H1 (cell line): Measurements from ENCODE around the gene ABCC4. TPM values are rescaled to one million over a fixed set of nuclear protein-coding genes. Genes with fewer than 3 reads are reported as not detected.

Experiments
- CTCF ChIA-PET: fragments of 300-600 bp; sonication (Branson Sonifier 250); formaldehyde crosslinking; loops from one replicate; lab custom pipeline; 2021; ENCODE audit not compliant: partially characterized antibody; lab: Charles Lee
- POLR2A ChIA-PET: fragments of 300-600 bp; sonication (Branson Sonifier 250); formaldehyde crosslinking; loops from one replicate; lab custom pipeline; 2021; ENCODE audit warnings: inconsistent platforms; ENCODE audit not compliant: partially characterized antibody; lab: Charles Lee
- DNase-seq, 2 experiments: peaks; one replicate each; pipeline versions ENCODE4 v3.0.0 to v3.0.0-alpha.2; 2010 to 2022; ENCODE audit warnings: low spot score in 2 of 2, low read depth in 1 of 2, mixed read lengths in 1 of 2
- FAIRE-seq: peaks from 2 replicates; lab custom pipeline; 2011; peaks lifted over from hg19 to GRCh38; lab: Jason Lieb, UNC
- H2AFZ ChIP-seq: 2 replicates; pipeline ENCODE4 v1.8.1; 2012; ENCODE audit warnings: low read length, inconsistent platforms
- H2AK5ac ChIP-seq: 2 replicates; pipeline ENCODE4 v1.6.1; 2013; ENCODE audit warnings: low read depth, low read length
- H2BK120ac ChIP-seq: replicated peaks from 2 replicates; pipeline ENCODE3; 2013; ENCODE audit warnings: low read depth, low read length, inconsistent platforms
- H2BK12ac ChIP-seq: 2 replicates; pipeline ENCODE4 v1.6.1; 2013; ENCODE audit warnings: low read depth, low read length
- H2BK15ac ChIP-seq: 2 replicates; pipeline ENCODE4 v1.6.1; 2013; ENCODE audit warnings: low read length
- H2BK20ac ChIP-seq: 2 replicates; pipeline ENCODE4 v1.6.1; 2013; ENCODE audit warnings: low read length
- H2BK5ac ChIP-seq: 2 replicates; pipeline ENCODE4 v1.6.1; 2013; ENCODE audit warnings: low read depth, low read length
- H3K14ac ChIP-seq: 2 replicates; pipeline ENCODE4 v1.6.1; 2013; ENCODE audit warnings: inconsistent platforms; ENCODE audit not compliant: insufficient read length
- H3K18ac ChIP-seq: 2 replicates; pipeline ENCODE4 v1.6.1; 2013; ENCODE audit warnings: low read length; ENCODE audit errors: extremely low read depth
- H3K23ac ChIP-seq: 2 replicates; pipeline ENCODE4 v1.6.1; 2013; ENCODE audit warnings: inconsistent platforms; ENCODE audit not compliant: insufficient read length
- H3K23me2 ChIP-seq: 2 replicates; pipeline ENCODE4 v1.6.1; 2013; ENCODE audit warnings: low read depth, low read length
- H3K27ac ChIP-seq: 2 replicates; pipeline ENCODE4 v1.6.1; 2011; ENCODE audit warnings: low read depth, low read length, inconsistent platforms
- H3K27me3 ChIP-seq, 4 experiments: replicated peaks in 1 of 4; 1 replicate in 1 of 4; 2 replicates in 3 of 4; pipeline versions ENCODE4 v1.6.1 to v1.8.1; 2011 to 2013; ENCODE audit warnings: low read length in 3 of 4, mild to moderate bottlenecking in 3 of 4, inconsistent platforms in 2 of 4, mixed read lengths in 2 of 4, moderate library complexity in 1 of 4; ENCODE audit not compliant: control insufficient read depth in 3 of 4, insufficient read depth in 3 of 4; ENCODE audit errors: extremely low read depth in 1 of 4
- H3K36me3 ChIP-seq, 4 experiments: 2 replicates each; pipeline versions ENCODE4 v1.6.1 to v1.8.1; 2011 to 2013; ENCODE audit warnings: mild to moderate bottlenecking in 4 of 4, low read length in 3 of 4, moderate library complexity in 2 of 4, control low read depth in 1 of 4, inconsistent platforms in 1 of 4; ENCODE audit not compliant: insufficient read depth in 4 of 4, control insufficient read depth in 2 of 4
- H3K4ac ChIP-seq: replicated peaks from 2 replicates; pipeline ENCODE3; 2013; ENCODE audit warnings: low read length, low read depth, mixed read lengths, inconsistent platforms; ENCODE audit not compliant: insufficient read length
- H3K4me1 ChIP-seq, 4 experiments: replicated peaks in 1 of 4; 1 replicate in 1 of 4; 2 replicates in 3 of 4; pipeline versions ENCODE4 v1.6.1 to v1.8.1; 2011 to 2013; ENCODE audit warnings: low read length in 3 of 4, inconsistent platforms in 2 of 4, mixed read lengths in 1 of 4; ENCODE audit not compliant: insufficient read depth in 4 of 4, control insufficient read depth in 3 of 4
- H3K4me2 ChIP-seq, 2 experiments: 2 replicates each; pipeline versions ENCODE4 v1.6.1 to v1.8.1; 2011 to 2013; ENCODE audit warnings: low read depth in 2 of 2, low read length in 2 of 2, control low read depth in 1 of 2, inconsistent platforms in 1 of 2, mild to moderate bottlenecking in 1 of 2; ENCODE audit not compliant: insufficient read depth in 1 of 2
- H3K4me3 ChIP-seq, 4 experiments: fragments of 200-600, 300-600 bp in 1 of 4; sonication (generic), shearing (Covaris generic), sonication (Bioruptor Twin) in 1 of 4; 2 replicates each; pipeline versions ENCODE4 v1.5.1 to v1.8.1; 2011 to 2016; ENCODE audit warnings: low read length in 4 of 4, low read depth in 3 of 4, control low read depth in 2 of 4, inconsistent platforms in 2 of 4, mild to moderate bottlenecking in 2 of 4, mixed read lengths in 1 of 4, moderate library complexity in 1 of 4; ENCODE audit not compliant: insufficient read depth in 2 of 4; ENCODE audit errors: extremely low read depth in 1 of 4
- H3K56ac ChIP-seq: replicated peaks from 2 replicates; pipeline ENCODE3; 2013; ENCODE audit warnings: low read depth, mild to moderate bottlenecking, mixed read lengths, low read length, inconsistent platforms; ENCODE audit not compliant: insufficient read length
- H3K79me1 ChIP-seq: 2 replicates; pipeline ENCODE4 v1.6.1; 2013; ENCODE audit warnings: low read depth, low read length, control low read depth
- H3K79me2 ChIP-seq, 2 experiments: 2 replicates each; pipeline versions ENCODE4 v1.6.1 to v1.8.1; 2012 to 2013; ENCODE audit warnings: low read length in 2 of 2, mild to moderate bottlenecking in 2 of 2, inconsistent platforms in 1 of 2; ENCODE audit not compliant: insufficient read depth in 2 of 2, control insufficient read depth in 1 of 2
- H3K9ac ChIP-seq, 4 experiments: replicated peaks in 1 of 4; 1 replicate in 1 of 4; 2 replicates in 3 of 4; pipeline versions ENCODE4 v1.6.1 to v1.8.1; 2011 to 2013; ENCODE audit warnings: low read depth in 3 of 4, low read length in 3 of 4, control low read depth in 2 of 4, mild to moderate bottlenecking in 2 of 4, moderate library complexity in 2 of 4, inconsistent platforms in 1 of 4; ENCODE audit errors: extremely low read depth in 1 of 4
- H3K9me3 ChIP-seq, 2 experiments: 2 replicates each; pipeline versions ENCODE4 v1.6.1 to v1.8.1; 2012 to 2013; ENCODE audit warnings: mild to moderate bottlenecking in 2 of 2, moderate library complexity in 2 of 2, control low read depth in 1 of 2, inconsistent platforms in 1 of 2, low read depth in 1 of 2, low read length in 1 of 2, mixed read lengths in 1 of 2; ENCODE audit not compliant: insufficient read depth in 2 of 2
- H4K20me1 ChIP-seq, 2 experiments: replicated peaks in 1 of 2; 2 replicates each; pipeline versions ENCODE3 to v1.8.1; 2011 to 2013; ENCODE audit warnings: inconsistent platforms in 2 of 2, low read length in 2 of 2, mild to moderate bottlenecking in 1 of 2; ENCODE audit not compliant: insufficient read depth in 2 of 2, control insufficient read depth in 1 of 2
- H4K5ac ChIP-seq: 2 replicates; pipeline ENCODE4 v1.6.1; 2013; ENCODE audit warnings: low read length, low read depth, mixed read lengths, inconsistent platforms; ENCODE audit not compliant: insufficient read length
- H4K8ac ChIP-seq: 2 replicates; pipeline ENCODE4 v1.8.0; 2013; ENCODE audit warnings: mild to moderate bottlenecking, moderate library complexity, low read length, inconsistent platforms; ENCODE audit not compliant: insufficient read depth; ENCODE audit errors: extremely low read depth
- H4K91ac ChIP-seq: replicated peaks from 2 replicates; pipeline ENCODE3; 2013; ENCODE audit warnings: low read length, mixed read lengths, inconsistent platforms; ENCODE audit not compliant: insufficient read length
- BACH1 ChIP-seq: IDR thresholded peaks from 2 replicates; pipeline ENCODE4 v1.6.1; 2012; ENCODE audit warnings: low read length, improper control_type of control experiment
- CBX8 ChIP-seq: fragments of 300-800, 300-1000 bp; sonication (generic); IDR thresholded peaks from 2 replicates; pipeline ENCODE4 v1.7.1; 2016; ENCODE audit warnings: low read depth, low read length, borderline replicate concordance
- EZH2 ChIP-seq: fragments of 200-600 bp; sonication (generic); IDR thresholded peaks from 2 replicates; pipeline ENCODE4 v1.7.1; 2012; ENCODE audit warnings: low read depth, mild to moderate bottlenecking, moderate library complexity, low read length, inconsistent platforms; ENCODE audit not compliant: severe bottlenecking
- JUN ChIP-seq: IDR thresholded peaks from 2 replicates; pipeline ENCODE4 v1.6.1; 2011; ENCODE audit warnings: low read depth, mild to moderate bottlenecking, improper control_type of control experiment, low read length
- POU5F1 ChIP-seq: IDR thresholded peaks from 2 replicates; pipeline ENCODE4 v1.6.1; 2011; ENCODE audit warnings: low read depth, mild to moderate bottlenecking, low read length, moderate library complexity
- RFX5 ChIP-seq: IDR thresholded peaks from 2 replicates; pipeline ENCODE4 v1.6.1; 2011; ENCODE audit warnings: low read depth, low read length, improper control_type of control experiment, borderline replicate concordance
- SAP30 ChIP-seq: fragments of 300-600 bp; sonication (generic); IDR thresholded peaks from 2 replicates; pipeline ENCODE4 v1.7.1; 2012; ENCODE audit warnings: low read length, moderate library complexity, mild to moderate bottlenecking, inconsistent platforms; ENCODE audit not compliant: insufficient read depth, insufficient replicate concordance
- SIX5 ChIP-seq: IDR thresholded peaks from 2 replicates; pipeline ENCODE4 v1.6.1; 2011; ENCODE audit warnings: mild to moderate bottlenecking, low read depth, low read length
- SP2 ChIP-seq: IDR thresholded peaks from 2 replicates; pipeline ENCODE4 v1.6.1; 2012; ENCODE audit warnings: mild to moderate bottlenecking, low read length, inconsistent platforms
- SRF ChIP-seq: IDR thresholded peaks from 2 replicates; pipeline ENCODE4 v1.6.1; 2011; ENCODE audit warnings: mild to moderate bottlenecking, low read depth, low read length, moderate library complexity
- TAF1 ChIP-seq: IDR thresholded peaks from 2 replicates; pipeline ENCODE4 v1.6.1; 2011; ENCODE audit warnings: mild to moderate bottlenecking, low read depth, low read length
- TBP ChIP-seq: IDR thresholded peaks from 2 replicates; pipeline ENCODE4 v1.6.1; 2011; ENCODE audit warnings: low read depth, low read length, improper control_type of control experiment
- TEAD4 ChIP-seq: IDR thresholded peaks from 2 replicates; pipeline ENCODE4 v1.6.1; 2012; ENCODE audit warnings: low read depth, low read length, inconsistent platforms, mixed read lengths
- ZNF274 ChIP-seq: IDR thresholded peaks from 2 replicates; pipeline ENCODE4 v1.7.0; 2012; ENCODE audit warnings: low read length, borderline replicate concordance; ENCODE audit errors: extremely low read depth
- WGBS, 2 experiments: shearing (Covaris generic) in 1 of 2; methylation state at CpG; one replicate each; pipeline versions ENCODE4 v1.1.6 to v1.1.7; 2013 to 2015; ENCODE audit warnings: low lambda C conversion rate in 2 of 2, mixed read lengths in 2 of 2, inconsistent platforms in 1 of 2, low coverage in 1 of 2, missing lambda C conversion rate in 1 of 2; ENCODE audit not compliant: insufficient replicate concordance in 2 of 2, insufficient coverage in 1 of 2, insufficient read length in 1 of 2; ENCODE audit errors: extremely low coverage in 1 of 2, missing lambda C conversion rate in 1 of 2; 5-methylcytosine and 5-hydroxymethylcytosine counted together
- polyA plus RNA-seq, 7 experiments: library from polyadenylated mRNA; depleted of rRNA in 3 of 7; stranded (reverse) in 5 of 7; unstranded in 2 of 7; fragments of >200 nt in 5 of 7; fragments of 200-250 nt in 2 of 7; gene quantifications; 1 replicate in 5 of 7; 2 replicates in 1 of 7; 4 replicates in 1 of 7; pipeline versions ENCODE4 v1.2.1 to v1.2.3, GENCODE V29; 2011 to 2013; ENCODE audit warnings: missing spikeins in 2 of 7, mixed read lengths in 2 of 7
- total RNA-seq: library from RNA; stranded (reverse); fragmentation: NEBNext Ultra II Directional; extraction: Animal tissue kit (Norgen Biotek cat#: 25700); gene quantifications from 2 replicates; pipeline ENCODE4 v1.2.1, GENCODE V29; 2021
- TF ChIP-seq, protein P1 (sequence below): IDR thresholded peaks from 2 replicates; pipeline ENCODE4 v1.6.1; 2011; ENCODE audit warnings: low read depth, mild to moderate bottlenecking, low read length; ENCODE audit not compliant: insufficient read depth

ABCC4 gene
- total and polyA plus RNA-seq, 2 of the 8 experiments (the other 6 are each of a cell fraction or from before 2014, with no cell fraction given): 4.0 to 14.1 TPM

DNA sequence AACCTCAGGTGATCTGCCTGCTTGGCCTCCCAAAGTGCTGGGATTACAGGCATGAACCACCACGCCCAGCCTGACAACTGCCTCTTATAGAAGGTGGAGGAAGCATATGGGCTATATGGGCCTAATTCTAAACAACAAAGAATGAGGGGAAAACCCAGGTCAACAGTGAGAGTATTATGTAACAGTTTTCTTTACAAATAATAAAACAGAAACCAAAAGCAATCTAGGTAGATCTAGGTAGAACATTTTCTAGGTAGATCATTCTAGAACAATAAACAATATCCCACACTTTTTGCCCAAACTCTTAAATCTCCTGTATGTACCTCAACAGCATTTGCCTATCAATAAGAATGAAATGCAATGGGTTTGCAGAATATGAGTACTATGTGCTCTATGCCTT, 267.4 kb downstream of the ABCC4 start:
- WGBS, 2 experiments: 100% methylated on average over 1 of the region's 1 CpG; no CpG with 5 or more reads in 1 of the 2 experiments
- Histone ChIP-seq H3K4ac (no peak overlapping the region), H3K18ac (no peak overlapping the region), H3K27me3 (no peaks in the 10 kb centered on the region), H4K8ac (no peak overlapping the region), H2BK5ac (no peak overlapping the region), H3K27ac (no peak overlapping the region), H3K36me3 (no peaks in the 10 kb centered on the region), H2BK120ac (no peak overlapping the region), H3K79me1 (no peaks in the 10 kb centered on the region), H2BK15ac (no peak overlapping the region), H3K56ac (no peak overlapping the region), H4K91ac (no peak overlapping the region), H2AFZ (no peak overlapping the region), H3K14ac (no peak overlapping the region), H2BK12ac (no peak overlapping the region), H2BK20ac (no peak overlapping the region), H3K4me3 (no peak overlapping the region), H3K4me1 (no peaks in the 10 kb centered on the region), H4K20me1 (no peaks in the 10 kb centered on the region), H3K79me2 (no peaks in the 10 kb centered on the region), H3K9ac (no peak overlapping the region), H2AK5ac (no peak overlapping the region), H3K4me2 (no peak overlapping the region), H3K23me2 (no peaks in the 10 kb centered on the region), H3K23ac (no peak overlapping the region), H3K9me3 (no peaks in the 10 kb centered on the region), H4K5ac (no peak overlapping the region)
- DNase-seq (no peak), FAIRE-seq (no peak)
- ChIA-PET CTCF (interaction anchor here (0.6 kb wide), 1 partner anchor 62 kb away, joined by 3 read pairs; no protein-coding TSS in a partner anchor), POLR2A (no interaction called here)
- TF ChIP-seq SP2 (no peak), SRF (no peak), TBP (no peak), EZH2 (no peak), RFX5 (no peak), ZNF274 (no peak), POU5F1 (no peak), CBX8 (no peak), TEAD4 (no peak), BACH1 (no peak), TAF1 (no peak), SIX5 (no peak), SAP30 (no peak), JUN (no peak)
- TF ChIP-seq, protein P1, sequence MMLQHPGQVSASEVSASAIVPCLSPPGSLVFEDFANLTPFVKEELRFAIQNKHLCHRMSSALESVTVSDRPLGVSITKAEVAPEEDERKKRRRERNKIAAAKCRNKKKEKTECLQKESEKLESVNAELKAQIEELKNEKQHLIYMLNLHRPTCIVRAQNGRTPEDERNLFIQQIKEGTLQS: no peak
